AG09309 (cell line): ENCODE results near the gene NKX1-1.

Source experiments
- DNase-seq: peaks from one replicate; pipeline ENCODE4 v3.0.0-alpha.2; 2010; ENCODE audit warnings: low read depth
- H3K4me3 ChIP-seq: 2 replicates; pipeline ENCODE4 v1.5.1; 2011; ENCODE audit warnings: mild to moderate bottlenecking, low read depth, low read length, moderate library complexity; ENCODE audit not compliant: control insufficient read depth
- TF ChIP-seq, protein P1 (sequence below): IDR thresholded peaks from 2 replicates; pipeline ENCODE4 v1.5.1; 2011; ENCODE audit warnings: mild to moderate bottlenecking, low read depth, low read length, inconsistent platforms; ENCODE audit not compliant: insufficient read depth, control insufficient read depth; ENCODE audit errors: missing control alignments

Gene NKX1-1

DNA sequence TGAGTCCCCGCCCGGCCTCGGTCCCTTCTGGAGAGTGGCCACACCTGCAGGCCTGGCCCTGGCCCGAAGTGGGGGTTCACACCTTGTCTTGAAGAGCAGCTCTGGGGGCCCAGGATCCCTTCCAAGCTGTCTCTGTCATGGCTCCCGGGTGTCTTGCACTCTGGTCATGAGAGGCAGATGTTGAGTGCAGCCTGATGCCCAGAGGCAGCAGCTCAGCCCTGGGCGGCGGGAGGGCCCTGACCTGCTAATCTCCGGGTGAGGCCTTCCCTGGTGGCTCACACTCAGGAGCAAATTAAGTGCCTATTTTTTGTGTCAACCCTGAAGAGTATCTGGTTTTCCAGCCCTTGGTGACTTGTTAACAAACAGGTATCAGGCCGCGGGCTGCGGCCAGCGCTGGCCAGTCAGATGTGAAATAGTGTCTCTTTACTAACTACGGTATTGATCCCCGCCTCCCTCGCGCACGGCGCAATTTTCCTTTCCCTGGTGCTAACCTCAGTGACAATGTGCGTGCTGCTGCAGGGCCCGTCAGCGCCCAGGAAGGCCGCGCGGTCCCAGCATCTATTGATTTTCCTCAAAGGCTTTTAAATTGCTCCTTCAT is 24.2 kb downstream of the NKX1-1 start:
- no peak for DNase-seq
- H3K4me3 ChIP-seq, result no peak overlapping the region
- TF ChIP-seq, protein P1, sequence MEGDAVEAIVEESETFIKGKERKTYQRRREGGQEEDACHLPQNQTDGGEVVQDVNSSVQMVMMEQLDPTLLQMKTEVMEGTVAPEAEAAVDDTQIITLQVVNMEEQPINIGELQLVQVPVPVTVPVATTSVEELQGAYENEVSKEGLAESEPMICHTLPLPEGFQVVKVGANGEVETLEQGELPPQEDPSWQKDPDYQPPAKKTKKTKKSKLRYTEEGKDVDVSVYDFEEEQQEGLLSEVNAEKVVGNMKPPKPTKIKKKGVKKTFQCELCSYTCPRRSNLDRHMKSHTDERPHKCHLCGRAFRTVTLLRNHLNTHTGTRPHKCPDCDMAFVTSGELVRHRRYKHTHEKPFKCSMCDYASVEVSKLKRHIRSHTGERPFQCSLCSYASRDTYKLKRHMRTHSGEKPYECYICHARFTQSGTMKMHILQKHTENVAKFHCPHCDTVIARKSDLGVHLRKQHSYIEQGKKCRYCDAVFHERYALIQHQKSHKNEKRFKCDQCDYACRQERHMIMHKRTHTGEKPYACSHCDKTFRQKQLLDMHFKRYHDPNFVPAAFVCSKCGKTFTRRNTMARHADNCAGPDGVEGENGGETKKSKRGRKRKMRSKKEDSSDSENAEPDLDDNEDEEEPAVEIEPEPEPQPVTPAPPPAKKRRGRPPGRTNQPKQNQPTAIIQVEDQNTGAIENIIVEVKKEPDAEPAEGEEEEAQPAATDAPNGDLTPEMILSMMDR, result no peak

DNA sequence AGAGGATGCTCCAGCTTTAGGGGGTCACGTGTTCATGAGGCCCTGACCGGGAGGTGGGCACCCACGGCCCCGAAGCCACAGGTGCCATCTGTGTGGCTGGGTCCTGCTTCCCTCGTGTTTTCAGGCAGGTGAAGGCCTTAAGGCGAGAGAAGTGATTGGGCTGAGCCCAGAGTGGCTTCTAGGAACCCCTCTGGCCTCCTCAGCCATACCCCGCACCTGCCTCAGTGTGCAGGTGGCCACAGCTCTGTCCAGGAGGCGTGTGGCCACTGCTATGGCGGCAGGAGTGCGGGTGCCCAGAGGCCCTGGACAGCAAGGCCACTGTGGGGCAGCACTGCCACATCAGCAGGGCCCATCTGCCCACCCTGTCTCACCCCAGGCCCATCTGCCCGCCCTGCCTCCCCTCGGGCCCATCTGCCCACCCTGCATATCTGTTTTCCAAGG is 25.0 kb downstream of the NKX1-1 start:
- TF ChIP-seq, protein P1, result no peak
- DNase-seq, result no peak
- no peak overlapping the region for H3K4me3 ChIP-seq

DNA sequence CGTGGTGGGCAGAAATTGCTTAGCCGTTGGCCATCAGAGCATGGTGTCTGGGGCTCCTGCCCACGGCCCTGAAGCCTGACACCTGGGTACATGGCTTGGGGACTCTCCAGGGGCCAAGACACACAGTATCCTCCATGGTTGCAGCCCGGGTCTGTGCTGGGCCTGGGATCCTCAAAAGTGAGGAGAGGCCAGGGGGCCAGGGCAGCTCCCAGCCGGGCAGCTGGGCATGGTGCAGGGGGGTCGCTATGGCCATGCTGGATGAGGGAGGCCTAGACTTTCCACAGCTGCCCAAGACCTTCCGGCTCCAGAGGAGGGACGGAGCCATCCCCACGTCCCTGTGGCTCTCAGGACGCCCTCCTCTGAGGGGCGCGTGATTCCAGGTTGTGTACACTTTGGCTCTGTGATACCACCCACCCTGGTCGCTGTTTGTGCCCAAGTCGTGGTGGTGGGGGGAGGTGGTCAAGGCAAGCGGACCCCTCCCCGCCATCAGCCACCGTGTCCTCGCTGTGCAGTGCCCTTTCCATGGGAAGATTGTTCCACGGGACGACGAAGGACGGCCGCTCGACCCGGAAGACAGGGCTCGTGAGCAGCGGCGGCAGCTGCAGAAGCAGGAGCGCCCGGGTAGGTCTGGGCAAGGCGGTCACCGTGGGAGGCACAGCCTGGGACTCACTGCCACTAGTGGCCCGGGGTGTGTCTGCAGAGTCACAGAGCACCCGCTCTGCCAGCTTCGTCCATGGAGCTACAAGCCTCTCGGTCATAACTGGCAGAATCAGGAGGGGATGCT is 25.7 kb downstream of the NKX1-1 start:
- TF ChIP-seq, protein P1, result no peak
- no peak for DNase-seq
- H3K4me3 ChIP-seq, result no peak overlapping the region

DNA sequence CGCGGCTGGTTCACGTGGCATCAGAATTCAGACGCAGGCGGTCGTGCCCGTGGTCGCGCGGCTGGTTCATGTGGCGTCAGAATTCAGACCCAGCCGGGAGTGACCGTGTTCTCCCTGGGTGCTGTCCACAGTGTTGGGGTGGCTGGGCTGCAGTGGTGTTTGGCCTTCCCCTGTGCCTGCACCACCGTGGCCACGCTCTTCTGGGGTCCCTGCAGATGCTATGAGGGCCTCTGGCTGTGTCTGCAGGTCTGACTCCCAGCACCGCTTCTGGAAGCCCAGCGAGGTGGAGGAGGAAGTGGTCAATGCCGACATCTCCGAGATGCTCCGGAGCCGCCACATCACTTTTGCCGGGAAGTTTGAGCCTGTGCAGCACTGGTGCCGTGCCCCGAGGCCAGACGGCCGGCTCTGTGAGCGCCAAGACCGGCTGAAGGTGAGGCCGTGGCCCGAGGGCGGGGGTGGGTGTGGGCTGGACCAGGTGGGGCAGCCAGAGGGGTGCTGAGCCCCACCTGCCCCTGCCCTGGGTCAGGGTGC is 26.4 kb downstream of the NKX1-1 start:
- no peak for DNase-seq
- TF ChIP-seq, protein P1, result no peak
- H3K4me3 ChIP-seq, result no peak overlapping the region

DNA sequence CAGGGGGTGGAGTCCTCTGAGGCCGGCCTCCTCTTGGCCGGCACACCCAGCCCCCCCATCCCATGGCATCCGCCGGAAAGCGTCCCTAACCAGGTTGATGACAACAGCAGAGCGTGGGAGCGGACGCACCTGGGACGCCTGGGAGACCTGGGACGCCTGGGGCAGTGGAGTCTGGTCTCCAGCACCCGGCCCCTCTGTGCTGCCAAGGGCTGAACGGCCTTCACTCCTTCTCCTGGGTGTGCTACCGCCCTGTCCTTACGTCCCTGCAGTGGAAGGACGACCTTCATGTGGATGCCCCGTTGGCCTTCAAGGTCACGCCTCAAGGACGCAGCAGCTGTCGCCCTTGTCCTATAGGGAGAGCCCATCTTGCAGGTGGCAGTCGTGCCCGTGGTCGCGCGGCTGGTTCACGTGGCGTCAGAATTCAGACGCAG is 26.9 kb downstream of the NKX1-1 start:
- TF ChIP-seq, protein P1, result no peak
- no peak overlapping the region for H3K4me3 ChIP-seq
- no peak for DNase-seq

DNA sequence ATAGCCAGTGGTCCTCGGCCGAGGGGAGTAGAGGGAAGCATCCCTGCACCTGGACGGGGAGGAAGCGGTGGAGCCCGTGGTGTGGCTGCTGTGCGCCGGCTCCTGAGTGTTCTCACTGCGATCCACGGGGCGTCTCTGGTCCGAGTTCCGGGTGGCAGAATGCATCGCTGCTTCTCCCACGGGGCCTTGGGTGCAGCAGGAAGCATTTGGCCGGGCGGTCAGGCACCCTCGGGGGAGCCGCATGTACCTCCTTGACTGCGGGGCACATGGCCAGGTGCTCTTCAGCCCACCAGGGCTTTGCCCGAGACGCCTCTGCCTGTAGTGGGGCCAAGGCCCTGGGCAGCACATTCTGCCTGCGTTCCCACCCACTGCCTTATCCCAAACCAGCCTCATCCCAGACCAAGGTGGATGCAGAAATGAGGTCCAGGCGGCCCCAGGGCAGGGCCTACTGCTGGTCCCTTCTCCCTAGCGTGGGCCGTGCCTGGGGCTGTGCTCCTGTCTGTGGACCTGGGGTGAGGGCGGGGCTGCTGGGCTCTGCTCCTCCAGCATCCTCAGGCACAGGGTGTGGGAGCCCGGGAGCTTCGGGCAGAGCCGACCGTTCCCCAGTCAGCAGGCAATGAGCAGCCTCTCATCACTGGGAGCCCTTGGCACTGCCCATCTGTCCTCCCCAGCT is 27.5 kb downstream of the NKX1-1 start:
- DNase-seq, result no peak
- no peak overlapping the region for H3K4me3 ChIP-seq
- TF ChIP-seq, protein P1, result no peak
